Caco-2 (cell line): ENCODE data around the gene PLPP7. TPM values are rescaled to one million over a fixed set of nuclear protein-coding genes. Genes with fewer than 3 reads are reported as not detected.

Experiments used
- BruUV-seq: library from RNA; stranded (reverse); fragments of 400-500 nt; replicated peaks from 2 replicates; lab custom pipeline; 2021; lab: Mats Ljungman, UMichigan
- CTCF ChIA-PET: fragments of 300-600 bp; sonication (Branson Sonifier 250); formaldehyde crosslinking; loops from one replicate; lab custom pipeline; 2022; ENCODE audit warnings: antibody characterized with exemption; lab: Charles Lee
- POLR2A ChIA-PET: fragments of 300-600 bp; sonication (Branson Sonifier 250); formaldehyde crosslinking; loops from one replicate; lab custom pipeline; 2022; ENCODE audit warnings: antibody characterized with exemption; lab: Charles Lee
- DNase-seq, 2 experiments: peaks; one replicate each; pipeline versions ENCODE4 v3.0.0 to v3.0.0-alpha.2; 2020 to 2022
- H3K27me3 ChIP-seq: replicated peaks from 2 replicates; pipeline ENCODE4 v1.6.0; 2011; ENCODE audit warnings: low read length; ENCODE audit not compliant: control insufficient read depth, insufficient read depth
- H3K36me3 ChIP-seq: 2 replicates; pipeline ENCODE4 v1.5.1; 2011; ENCODE audit warnings: low read length; ENCODE audit not compliant: control insufficient read depth, insufficient read depth
- H3K4me1 ChIP-seq: fragments of 250-450 bp; sonication (Bioruptor Pico); 2 replicates; pipeline ENCODE4 v1.5.1; 2020; ENCODE audit warnings: mild to moderate bottlenecking
- H3K4me3 ChIP-seq: 2 replicates; pipeline ENCODE4 v1.5.1; 2011; ENCODE audit warnings: low read depth, mild to moderate bottlenecking, control low read depth, low read length
- H3K9me3 ChIP-seq: fragments of 250-450 bp; sonication (Bioruptor Pico); 2 replicates; pipeline ENCODE4 v1.5.1; 2020; ENCODE audit warnings: mild to moderate bottlenecking, moderate library complexity
- H3K27ac Mint-ChIP-seq: one replicate; pipeline ENCODE4 v1.8.0; 2022; ENCODE audit warnings: mixed read lengths; ENCODE audit not compliant: unreplicated experiment
- H3K27me3 Mint-ChIP-seq: one replicate; pipeline ENCODE4 v1.8.0; 2022; ENCODE audit warnings: mixed read lengths; ENCODE audit not compliant: insufficient read depth, unreplicated experiment
- H3K36me3 Mint-ChIP-seq: one replicate; pipeline ENCODE4 v1.8.0; 2022; ENCODE audit warnings: mild to moderate bottlenecking, mixed read lengths; ENCODE audit not compliant: insufficient read depth, unreplicated experiment
- H3K4me1 Mint-ChIP-seq: one replicate; pipeline ENCODE4 v1.8.0; 2022; ENCODE audit warnings: low read depth, mixed read lengths; ENCODE audit not compliant: unreplicated experiment
- H3K4me3 Mint-ChIP-seq: one replicate; pipeline ENCODE4 v1.8.0; 2022; ENCODE audit warnings: mild to moderate bottlenecking, moderate library complexity, mixed read lengths; ENCODE audit not compliant: unreplicated experiment
- H3K9me3 Mint-ChIP-seq: one replicate; pipeline ENCODE4 v1.8.0; 2022; ENCODE audit warnings: mixed read lengths; ENCODE audit not compliant: unreplicated experiment
- intact Hi-C: fragments of 100-400 bp; cut with micrococcal nuclease; formaldehyde crosslinking; loops from one replicate; pipeline ENCODE4 v1.10.0; 2022; ENCODE audit not compliant: unreplicated experiment
- total RNA-seq: library from RNA; stranded (reverse); gene quantifications from 2 replicates; pipeline ENCODE4 v1.2.3, GENCODE V29; 2022
- TF ChIP-seq, protein P1 (sequence below), 2 experiments: fragments of 200-600 bp in 1 of 2; IDR thresholded peaks; 1 replicate in 1 of 2; 2 replicates in 1 of 2; pipeline versions ENCODE4 v1.5.1 to v1.8.0; 2011 to 2022; ENCODE audit warnings: antibody characterized with exemption in 1 of 2, control low read depth in 1 of 2, inconsistent platforms in 1 of 2, low read depth in 1 of 2, low read length in 1 of 2, mild to moderate bottlenecking in 1 of 2, moderate library complexity in 1 of 2; ENCODE audit not compliant: insufficient read depth in 1 of 2, severe bottlenecking in 1 of 2, unreplicated experiment in 1 of 2

The PLPP7 gene
- total RNA-seq, 1 experiment from 2014 or later: 0.11 TPM

DNA sequence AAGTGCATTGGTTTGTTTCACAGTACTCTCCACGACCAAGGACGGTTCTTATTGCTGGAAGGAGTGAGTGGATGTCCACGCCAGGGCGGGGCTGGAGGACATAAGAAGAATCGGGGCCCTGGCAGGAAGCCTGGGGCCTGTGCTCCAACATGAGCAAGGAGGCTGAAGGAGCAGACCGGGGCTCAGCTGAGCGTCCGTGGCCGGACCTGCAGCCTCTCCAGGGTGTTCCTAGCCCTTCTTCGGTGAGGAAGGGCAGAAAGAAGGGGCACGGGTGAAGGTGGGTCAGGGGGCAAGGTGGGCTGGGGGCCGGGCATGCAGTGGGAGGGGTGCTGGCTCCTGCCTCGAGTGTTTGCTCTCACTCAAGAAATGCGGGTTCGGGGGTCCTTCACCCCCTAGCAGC lies 31.3 kb upstream of the PLPP7 start:
- Mint-ChIP-seq H3K27me3 (no peaks in the 10 kb centered on the region), H3K9me3 (no peaks in the 10 kb centered on the region), H3K4me1 (no peaks in the 10 kb centered on the region), H3K27ac (no peak overlapping the region), H3K36me3 (peaks cover 4% of the 10 kb centered on the region), H3K4me3 (no peak overlapping the region)
- no peaks in the 10 kb centered on the region for H3K36me3 ChIP-seq
- H3K9me3 ChIP-seq: no peaks in the 10 kb centered on the region
- H3K4me1 ChIP-seq: no peaks in the 10 kb centered on the region
- BruUV-seq: no TSS peak
- no peak for DNase-seq
- H3K27me3 ChIP-seq: no peaks in the 10 kb centered on the region
- TF ChIP-seq, protein P1, sequence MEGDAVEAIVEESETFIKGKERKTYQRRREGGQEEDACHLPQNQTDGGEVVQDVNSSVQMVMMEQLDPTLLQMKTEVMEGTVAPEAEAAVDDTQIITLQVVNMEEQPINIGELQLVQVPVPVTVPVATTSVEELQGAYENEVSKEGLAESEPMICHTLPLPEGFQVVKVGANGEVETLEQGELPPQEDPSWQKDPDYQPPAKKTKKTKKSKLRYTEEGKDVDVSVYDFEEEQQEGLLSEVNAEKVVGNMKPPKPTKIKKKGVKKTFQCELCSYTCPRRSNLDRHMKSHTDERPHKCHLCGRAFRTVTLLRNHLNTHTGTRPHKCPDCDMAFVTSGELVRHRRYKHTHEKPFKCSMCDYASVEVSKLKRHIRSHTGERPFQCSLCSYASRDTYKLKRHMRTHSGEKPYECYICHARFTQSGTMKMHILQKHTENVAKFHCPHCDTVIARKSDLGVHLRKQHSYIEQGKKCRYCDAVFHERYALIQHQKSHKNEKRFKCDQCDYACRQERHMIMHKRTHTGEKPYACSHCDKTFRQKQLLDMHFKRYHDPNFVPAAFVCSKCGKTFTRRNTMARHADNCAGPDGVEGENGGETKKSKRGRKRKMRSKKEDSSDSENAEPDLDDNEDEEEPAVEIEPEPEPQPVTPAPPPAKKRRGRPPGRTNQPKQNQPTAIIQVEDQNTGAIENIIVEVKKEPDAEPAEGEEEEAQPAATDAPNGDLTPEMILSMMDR (IDR thresholded peaks at IDR 0.05; ENCODE audit: insufficient read depth in 1 of 2, low read depth in 1 of 2, low read length in 1 of 2, severe bottlenecking in 1 of 2, unreplicated experiment in 1 of 2): no peak
- no peak overlapping the region for H3K4me3 ChIP-seq
- intact Hi-C loops: no loop called here
- ChIA-PET CTCF (no interaction called here), POLR2A (no interaction called here)

DNA sequence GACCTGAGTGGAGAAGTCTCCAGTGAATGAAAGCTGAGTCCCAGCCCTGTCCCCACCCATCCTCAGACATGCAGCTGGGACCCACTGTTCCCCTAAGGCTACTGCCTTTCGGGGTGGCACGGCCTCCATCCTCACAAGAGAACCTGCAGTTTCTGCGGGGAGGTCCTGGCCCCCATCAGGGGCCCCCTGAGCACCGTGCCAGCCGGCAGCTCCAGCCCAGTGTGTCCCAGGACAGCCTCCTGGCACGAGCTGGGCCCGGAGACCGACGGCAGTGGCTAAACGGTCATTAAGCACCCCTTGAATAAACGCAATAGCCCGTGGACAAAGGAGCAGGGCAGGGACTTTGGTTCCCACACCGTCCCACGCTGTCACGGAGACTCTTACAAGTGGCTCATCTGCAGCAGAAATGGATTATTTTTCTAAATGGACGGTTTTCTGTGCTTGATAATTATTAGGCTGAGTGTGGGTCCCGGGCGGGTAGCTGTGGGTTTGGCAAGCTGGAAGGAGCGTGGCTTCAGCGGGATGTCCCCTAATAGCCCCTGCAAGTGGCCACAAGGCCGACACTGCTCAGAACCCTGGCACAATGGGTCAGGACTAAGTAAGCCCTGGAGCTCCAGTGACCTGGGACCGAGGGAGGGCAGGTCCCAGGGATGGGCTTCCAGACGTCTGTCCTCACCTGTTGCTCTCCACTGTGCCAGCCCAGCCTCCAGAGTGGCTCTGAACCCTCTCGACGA lies 30.7 kb upstream of the PLPP7 start:
- Histone ChIP-seq H3K27me3 (no peaks in the 10 kb centered on the region), H3K9me3 (no peaks in the 10 kb centered on the region), H3K4me3 (no peak overlapping the region), H3K4me1 (no peaks in the 10 kb centered on the region), H3K36me3 (no peaks in the 10 kb centered on the region)
- intact Hi-C loops: no loop called here
- CTCF ChIA-PET: no interaction called here
- POLR2A ChIA-PET: no interaction called here
- H3K9me3 Mint-ChIP-seq: no peaks in the 10 kb centered on the region
- H3K4me1 Mint-ChIP-seq: no peaks in the 10 kb centered on the region
- DNase-seq: no peak
- no peak overlapping the region for H3K4me3 Mint-ChIP-seq
- H3K27ac Mint-ChIP-seq: no peak overlapping the region
- TF ChIP-seq, protein P1 (IDR thresholded peaks at IDR 0.05; ENCODE audit: insufficient read depth in 1 of 2, low read depth in 1 of 2, low read length in 1 of 2, severe bottlenecking in 1 of 2, unreplicated experiment in 1 of 2): no peak
- BruUV-seq: no TSS peak
- no peaks in the 10 kb centered on the region for H3K27me3 Mint-ChIP-seq
- H3K36me3 Mint-ChIP-seq: peaks cover 4% of the 10 kb centered on the region

DNA sequence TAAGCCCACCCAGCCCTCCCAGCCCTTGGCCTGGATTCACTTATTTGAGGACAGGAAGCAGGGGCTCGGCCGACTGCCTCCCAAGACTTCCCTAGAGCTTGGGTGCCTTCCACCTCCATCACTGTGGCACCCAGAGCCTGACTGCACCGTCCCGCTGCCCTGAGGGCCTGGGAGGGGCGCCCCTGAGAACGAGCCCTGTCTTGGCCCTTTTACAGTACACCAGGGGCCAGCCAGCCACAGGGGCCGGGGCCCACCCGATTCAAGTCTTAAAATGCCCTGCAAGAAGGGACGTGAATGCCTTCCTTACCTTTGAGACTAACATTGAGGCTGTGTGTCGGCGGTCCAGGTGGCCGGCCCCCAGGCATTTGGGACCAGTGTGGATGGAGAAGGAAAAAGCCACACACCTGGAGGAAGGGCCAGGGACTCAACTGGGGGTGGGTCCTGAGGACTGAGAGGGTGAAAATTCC lies 30.1 kb upstream of the PLPP7 start:
- no TSS peak for BruUV-seq
- ChIA-PET CTCF (no interaction called here), POLR2A (no interaction called here)
- H3K27me3 Mint-ChIP-seq: no peaks in the 10 kb centered on the region
- peaks cover 4% of the 10 kb centered on the region for H3K36me3 Mint-ChIP-seq
- no peaks in the 10 kb centered on the region for H3K9me3 ChIP-seq
- no peaks in the 10 kb centered on the region for H3K4me1 ChIP-seq
- no peak overlapping the region for H3K4me3 ChIP-seq
- intact Hi-C loops: no loop called here
- no peak for DNase-seq
- H3K36me3 ChIP-seq: no peaks in the 10 kb centered on the region
- no peak overlapping the region for H3K27ac Mint-ChIP-seq
- H3K4me1 Mint-ChIP-seq: no peaks in the 10 kb centered on the region
- no peak overlapping the region for H3K4me3 Mint-ChIP-seq
- H3K9me3 Mint-ChIP-seq: no peaks in the 10 kb centered on the region
- no peaks in the 10 kb centered on the region for H3K27me3 ChIP-seq
- TF ChIP-seq, protein P1 (IDR thresholded peaks at IDR 0.05; ENCODE audit: insufficient read depth in 1 of 2, low read depth in 1 of 2, low read length in 1 of 2, severe bottlenecking in 1 of 2, unreplicated experiment in 1 of 2): no peak
